Ishikawa (cell line): ENCODE data around the gene EEF1AKMT1.

ENCODE experiments used
- CEBPB ChIP-seq: IDR thresholded peaks from 2 replicates; pipeline ENCODE4 v1.6.1; 2012
- CREB1 ChIP-seq: IDR thresholded peaks from 2 replicates; pipeline ENCODE4 v1.6.1; 2012; ENCODE audit warnings: low read depth
- EGR1 ChIP-seq: IDR thresholded peaks from 2 replicates; pipeline ENCODE4 v1.6.1; 2012
- EP300 ChIP-seq: IDR thresholded peaks from 2 replicates; pipeline ENCODE4 v1.6.1; 2012; ENCODE audit warnings: borderline replicate concordance
- FOXM1 ChIP-seq: IDR thresholded peaks from 2 replicates; pipeline ENCODE4 v1.6.1; 2012; ENCODE audit warnings: low read depth, borderline replicate concordance
- MAX ChIP-seq: IDR thresholded peaks from 2 replicates; pipeline ENCODE4 v1.6.1; 2012
- NFIC ChIP-seq: IDR thresholded peaks from 2 replicates; pipeline ENCODE4 v1.6.1; 2012
- RAD21 ChIP-seq: IDR thresholded peaks from 2 replicates; pipeline ENCODE4 v1.6.1; 2012; ENCODE audit warnings: low read depth
- REST ChIP-seq: IDR thresholded peaks from 2 replicates; pipeline ENCODE4 v1.6.1; 2012; ENCODE audit warnings: low read depth, mild to moderate bottlenecking
- TAF1 ChIP-seq: IDR thresholded peaks from 2 replicates; pipeline ENCODE4 v1.6.1; 2012; ENCODE audit warnings: low read depth, mild to moderate bottlenecking
- TCF12 ChIP-seq: IDR thresholded peaks from 2 replicates; pipeline ENCODE4 v1.6.1; 2012; ENCODE audit warnings: low read depth
- TEAD4 ChIP-seq: IDR thresholded peaks from 2 replicates; pipeline ENCODE4 v1.6.1; 2012
- USF1 ChIP-seq: IDR thresholded peaks from 2 replicates; pipeline ENCODE4 v1.6.1; 2012
- YY1 ChIP-seq: IDR thresholded peaks from 2 replicates; pipeline ENCODE4 v1.6.1; 2012; ENCODE audit warnings: low read depth
- ZBTB7A ChIP-seq: IDR thresholded peaks from 2 replicates; pipeline ENCODE4 v1.6.1; 2012; ENCODE audit warnings: low read depth

EEF1AKMT1 gene

GRCh38 chr13:20769091-20769490 is 4.7 kb downstream of the EEF1AKMT1 start:
- TF ChIP-seq RAD21 (no peak), ZBTB7A (no peak), CREB1 (no peak), TAF1 (no peak), FOXM1 (no peak), REST (no peak), NFIC (no peak), MAX (no peak), YY1 (no peak), EP300 (no peak), EGR1 (no peak), USF1 (no peak), TEAD4 (no peak), CEBPB (no peak), TCF12 (no peak)

GRCh38 chr13:20767309-20767943 is 6.3 kb downstream of the EEF1AKMT1 start:
- TF ChIP-seq ZBTB7A (no peak), TAF1 (no peak), EGR1 (no peak), MAX (no peak), RAD21 (no peak), USF1 (no peak), TEAD4 (no peak), CREB1 (no peak), YY1 (no peak), TCF12 (no peak), FOXM1 (no peak), REST (no peak), NFIC (no peak), CEBPB (no peak), EP300 (no peak)

- no peak for TF ChIP-seq NFIC
- TF ChIP-seq EGR1, result no peak
- TF ChIP-seq EP300, result no peak
- TF ChIP-seq MAX, result no peak
- no peak for TF ChIP-seq RAD21
- no peak for TF ChIP-seq USF1
- no peak for TF ChIP-seq TCF12
- no peak for TF ChIP-seq TAF1
- no peak for TF ChIP-seq CREB1
- TF ChIP-seq TEAD4, result no peak
- no peak for TF ChIP-seq REST
- TF ChIP-seq YY1, result no peak
- TF ChIP-seq FOXM1, result no peak
- no peak for TF ChIP-seq ZBTB7A
- TF ChIP-seq CEBPB, result no peak
Observed at GRCh38 chr13:20760872-20761271, 12.9 kb downstream of the EEF1AKMT1 start.

- TF ChIP-seq TEAD4, result no peak
Observed at GRCh38 chr13:20754009-20754408, 19.8 kb downstream of the EEF1AKMT1 start.
